Measurements from ENCODE around the gene TPMT. TPM values are rescaled to one million over a fixed set of nuclear protein-coding genes. Genes with fewer than 3 reads are reported as not detected.

Gene TPMT
- total and polyA plus RNA-seq, 12 donors: 13.3 to 87.2 (median 20.1) TPM

GRCh38 chr6:18185624-18186023 is 30.7 kb upstream of the TPMT start:
- WGBS, 4 donors: 71 to 88% (median 76%) methylated on average over 1 of the region's 1 CpG
- TF ChIP-seq CTCF (IDR thresholded peaks at IDR 0.05): no peak
- TF ChIP-seq POLR2A (IDR thresholded peaks at IDR 0.05): no peak

GRCh38 chr6:18183766-18184165 is 28.9 kb upstream of the TPMT start:
- Histone ChIP-seq H3K36me3 (replicated peaks in 1 of 2) (no peaks in the 10 kb centered on the region), H3K9me3 (replicated peaks in 1 of 3) (no peaks in the 10 kb centered on the region), H3K4me1 (replicated peaks in 1 of 2) (no peaks in the 10 kb centered on the region), H3K27ac (no peak overlapping the region), H3K4me3 (no peak overlapping the region), H3K27me3 (no peaks in the 10 kb centered on the region)
- TF ChIP-seq POLR2A (IDR thresholded peaks at IDR 0.05): no peak
- TF ChIP-seq CTCF (IDR thresholded peaks at IDR 0.05): no peak
- intact Hi-C loops (cut with DNase I): no loop called here
- DNase-seq: peak in 1 of 7 donors; percentile 19
- WGBS, 4 donors: 59 to 71% (median 67%) methylated on average over 4 of the region's 4 CpGs

More at GRCh38 chr6:18185624-18186023, 30.7 kb upstream of the TPMT start:
- no peak overlapping the region for H3K4me3 ChIP-seq
- no peak overlapping the region for H3K27ac ChIP-seq
- H3K27me3 ChIP-seq: no peaks in the 10 kb centered on the region
- no peaks in the 10 kb centered on the region for H3K9me3 ChIP-seq (replicated peaks in 1 of 3)
- intact Hi-C loops (cut with DNase I): no loop called here
- no peak for DNase-seq
- H3K36me3 ChIP-seq (replicated peaks in 1 of 2): no peaks in the 10 kb centered on the region
- H3K4me1 ChIP-seq (replicated peaks in 1 of 2): no peaks in the 10 kb centered on the region

GRCh38 chr6:18182568-18182967 is 27.7 kb upstream of the TPMT start:
- Histone ChIP-seq H3K4me3 (no peak overlapping the region), H3K27me3 (no peaks in the 10 kb centered on the region), H3K36me3 (replicated peaks in 1 of 2) (no peaks in the 10 kb centered on the region), H3K9me3 (replicated peaks in 1 of 3) (no peaks in the 10 kb centered on the region), H3K27ac (no peak overlapping the region), H3K4me1 (replicated peaks in 1 of 2) (no peaks in the 10 kb centered on the region)
- no peak for DNase-seq
- no peak for TF ChIP-seq CTCF (IDR thresholded peaks at IDR 0.05)
- TF ChIP-seq POLR2A (IDR thresholded peaks at IDR 0.05): no peak
- intact Hi-C loops (cut with DNase I): no loop called here
- whole genome bisulfite sequencing, 4 donors: 73 to 95% (median 81%) methylated on average over 4 of the region's 4 CpGs

- Histone ChIP-seq H3K4me3 (no peak overlapping the region), H3K4me1 (replicated peaks in 1 of 2) (no peaks in the 10 kb centered on the region), H3K27ac (no peak overlapping the region), H3K27me3 (no peaks in the 10 kb centered on the region), H3K9me3 (replicated peaks in 1 of 3) (no peaks in the 10 kb centered on the region), H3K36me3 (replicated peaks in 1 of 2) (no peaks in the 10 kb centered on the region)
- intact Hi-C loops (cut with DNase I): no loop called here
- DNase-seq: no peak
- WGBS, 4 donors: 72 to 79% (median 75%) methylated on average over 5 of the region's 5 CpGs
- TF ChIP-seq CTCF (IDR thresholded peaks at IDR 0.05) (no peak), POLR2A (IDR thresholded peaks at IDR 0.05) (no peak)
These were observed 25.0 kb upstream of the TPMT start for GRCh38 chr6:18179770-18180356.
